IPS-18c (cell line): ENCODE results near the gene PLTP.
"Not testable (repeated sequence)": the region's sequence is repeated elsewhere in the genome, so short reads cannot be mapped to it uniquely, and the experiment has no call there.

Source experiments
- H3K4me3 ChIP-seq: 2 replicates; pipeline ENCODE4 v1.7.0; 2013; ENCODE audit warnings: low read depth, mild to moderate bottlenecking, low read length, moderate library complexity; ENCODE audit not compliant: insufficient read depth
- H3K9me3 ChIP-seq: one replicate; pipeline ENCODE4 v1.6.1; 2013; ENCODE audit warnings: mild to moderate bottlenecking, low read length, moderate library complexity; ENCODE audit not compliant: control insufficient read depth, insufficient read depth

PLTP gene, protein sequence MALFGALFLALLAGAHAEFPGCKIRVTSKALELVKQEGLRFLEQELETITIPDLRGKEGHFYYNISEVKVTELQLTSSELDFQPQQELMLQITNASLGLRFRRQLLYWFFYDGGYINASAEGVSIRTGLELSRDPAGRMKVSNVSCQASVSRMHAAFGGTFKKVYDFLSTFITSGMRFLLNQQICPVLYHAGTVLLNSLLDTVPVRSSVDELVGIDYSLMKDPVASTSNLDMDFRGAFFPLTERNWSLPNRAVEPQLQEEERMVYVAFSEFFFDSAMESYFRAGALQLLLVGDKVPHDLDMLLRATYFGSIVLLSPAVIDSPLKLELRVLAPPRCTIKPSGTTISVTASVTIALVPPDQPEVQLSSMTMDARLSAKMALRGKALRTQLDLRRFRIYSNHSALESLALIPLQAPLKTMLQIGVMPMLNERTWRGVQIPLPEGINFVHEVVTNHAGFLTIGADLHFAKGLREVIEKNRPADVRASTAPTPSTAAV

DNA sequence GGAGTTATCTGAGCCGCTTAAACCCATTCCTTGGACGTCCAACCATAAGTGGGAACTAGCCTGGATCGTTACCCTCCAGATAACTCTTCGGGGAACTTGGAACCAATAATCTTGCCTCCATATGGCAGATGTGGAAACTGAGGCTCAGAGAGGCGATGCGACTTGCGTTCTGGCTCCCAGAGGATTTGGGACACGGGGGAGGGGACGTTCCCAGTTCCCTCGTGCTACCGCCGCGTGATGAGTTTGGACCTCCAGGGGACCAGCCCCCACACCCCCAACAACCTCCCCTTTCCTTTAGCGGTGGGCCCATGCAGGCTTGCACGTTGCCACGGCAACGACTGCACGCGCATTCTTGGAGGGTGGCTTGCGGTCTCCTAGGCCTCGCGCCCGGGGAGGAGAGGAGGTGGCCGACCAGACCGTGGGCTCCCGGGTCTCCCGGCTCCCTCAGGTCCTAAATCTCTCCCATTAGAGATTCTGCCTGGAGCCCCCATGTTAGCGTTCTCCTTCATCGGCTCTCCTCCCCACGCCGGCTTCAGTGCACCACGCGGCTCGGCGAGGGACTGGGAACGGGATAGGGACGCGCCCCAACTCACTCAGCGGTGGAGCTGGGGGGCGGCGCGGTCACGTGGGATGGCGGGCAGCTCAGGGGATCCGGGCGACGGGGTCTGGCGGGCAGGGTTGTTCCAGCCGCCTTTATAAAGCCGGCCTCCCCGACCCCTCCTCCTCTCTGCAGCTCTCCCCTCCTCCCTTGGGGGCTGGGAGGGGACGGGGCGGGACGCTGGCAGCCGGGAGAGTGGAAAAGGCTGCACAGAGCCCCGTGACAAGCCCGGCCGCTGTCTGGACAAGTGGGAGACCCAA is at the start of gene PLTP:
Gene PLTP (minus strand): TSS at position 670 of the 858 bp plus-strand sequence. CDS start 703 bp downstream, outside the sequence.
- Histone ChIP-seq H3K9me3 (no peaks in the 10 kb centered on the region), H3K4me3 (peak within 1 kb of the TSS; percentile 65)

GRCh38 chr20:45959956-45960630 is 48.1 kb upstream of the PLTP start:
- H3K4me3 ChIP-seq = no peak overlapping the region
- H3K9me3 ChIP-seq = no peaks in the 10 kb centered on the region

GRCh38 chr20:45959126-45959525 is 47.2 kb upstream of the PLTP start:
- no peak overlapping the region for H3K4me3 ChIP-seq
- H3K9me3 ChIP-seq = no peaks in the 10 kb centered on the region

DNA sequence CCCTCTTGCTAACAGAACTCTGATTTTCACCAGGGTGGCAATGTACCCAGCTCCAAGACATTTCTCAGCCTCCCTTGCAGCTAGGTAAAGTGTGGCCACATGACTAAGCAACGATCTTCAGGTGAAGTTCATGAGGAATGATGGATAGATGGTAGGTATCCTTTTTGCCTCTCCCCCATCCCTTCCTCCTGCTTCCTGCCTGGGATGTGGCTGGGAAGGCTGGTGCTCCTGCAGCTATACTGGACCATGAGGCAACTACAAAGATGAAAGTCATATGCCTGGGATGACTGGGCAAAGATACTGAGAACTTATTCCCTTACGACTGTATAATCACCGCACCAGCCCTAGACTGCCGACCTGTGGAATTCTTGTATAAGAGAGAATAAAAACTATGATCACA is 46.6 kb upstream of the PLTP start:
- H3K9me3 ChIP-seq = no peaks in the 10 kb centered on the region

DNA sequence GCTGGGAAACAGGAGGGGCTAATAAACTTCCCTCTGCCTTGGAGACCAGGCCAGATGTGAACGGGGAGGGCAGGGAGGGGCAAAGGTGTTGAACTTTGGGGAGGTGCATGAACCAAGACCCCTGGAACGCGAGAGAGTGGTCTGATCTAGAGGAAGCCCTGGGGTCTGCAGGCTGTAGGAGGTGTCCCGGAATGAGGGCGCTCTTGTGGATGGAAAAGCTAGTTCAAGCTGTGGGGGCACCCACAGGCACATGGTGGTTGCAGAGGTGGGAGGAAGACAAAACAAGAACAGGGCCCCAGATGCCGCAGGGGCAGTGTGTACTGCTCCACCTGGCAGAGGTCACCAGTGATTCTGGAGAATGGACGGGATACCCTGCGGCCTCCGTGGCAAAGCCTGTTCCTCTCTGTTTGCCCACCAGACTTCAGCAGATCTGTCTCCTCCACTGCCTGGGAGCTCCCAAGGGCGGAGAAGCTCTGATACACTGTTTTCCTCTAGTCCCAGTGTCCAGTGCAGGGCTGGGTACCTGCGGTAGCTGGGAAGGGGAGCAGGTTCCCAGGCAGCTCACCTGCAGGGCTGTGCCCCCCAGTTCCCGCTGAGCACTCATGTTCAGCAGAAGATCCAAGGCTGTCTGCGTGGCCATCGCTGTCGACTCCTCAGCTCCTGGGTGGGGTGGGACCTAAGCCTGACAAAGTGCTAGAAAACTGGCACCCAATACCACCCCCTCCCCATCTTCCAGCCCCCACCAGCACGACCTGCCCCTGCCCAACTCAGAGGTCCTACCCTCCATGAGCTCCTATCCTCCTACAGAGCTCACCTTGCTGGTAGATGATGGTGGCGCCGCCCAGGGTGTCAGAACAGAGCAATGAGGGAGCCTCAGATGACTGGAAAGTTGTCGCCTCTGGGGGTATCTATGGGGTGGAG is 45.3 kb upstream of the PLTP start:
- H3K4me3 ChIP-seq = no peak overlapping the region; the same call in 1 of the 2 replicates
- H3K9me3 ChIP-seq = no peaks in the 10 kb centered on the region

More for the DNA sequence above, 46.6 kb upstream of the PLTP start:
- no peak overlapping the region for H3K4me3 ChIP-seq

- not testable (repeated sequence) for H3K9me3 ChIP-seq
Observed at GRCh38 chr20:45956326-45956725, 44.4 kb upstream of the PLTP start.

DNA sequence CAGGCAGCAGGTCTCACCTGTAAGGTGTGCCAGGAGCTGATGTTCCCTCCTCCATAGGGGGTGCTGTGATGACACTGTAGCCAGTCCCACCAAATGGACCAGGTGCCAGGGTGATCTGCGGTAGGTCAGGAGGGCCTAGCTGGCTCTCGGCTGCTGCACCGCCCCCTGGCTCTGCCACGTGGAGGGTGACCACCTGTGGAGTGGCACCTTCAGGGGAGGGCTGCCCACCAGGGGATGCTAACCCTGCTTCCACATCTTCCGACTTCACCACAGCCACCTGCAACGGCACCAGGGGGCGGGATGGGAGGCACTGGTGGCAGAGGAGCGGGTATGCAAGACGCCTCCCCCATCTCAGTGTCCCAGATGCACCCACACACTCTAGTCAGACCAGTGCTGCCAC is 41.7 kb upstream of the PLTP start:
- H3K9me3 ChIP-seq = no peaks in the 10 kb centered on the region
- no peak overlapping the region for H3K4me3 ChIP-seq

More at GRCh38 chr20:45956326-45956725, 44.4 kb upstream of the PLTP start:
- not testable (repeated sequence) for H3K4me3 ChIP-seq

DNA sequence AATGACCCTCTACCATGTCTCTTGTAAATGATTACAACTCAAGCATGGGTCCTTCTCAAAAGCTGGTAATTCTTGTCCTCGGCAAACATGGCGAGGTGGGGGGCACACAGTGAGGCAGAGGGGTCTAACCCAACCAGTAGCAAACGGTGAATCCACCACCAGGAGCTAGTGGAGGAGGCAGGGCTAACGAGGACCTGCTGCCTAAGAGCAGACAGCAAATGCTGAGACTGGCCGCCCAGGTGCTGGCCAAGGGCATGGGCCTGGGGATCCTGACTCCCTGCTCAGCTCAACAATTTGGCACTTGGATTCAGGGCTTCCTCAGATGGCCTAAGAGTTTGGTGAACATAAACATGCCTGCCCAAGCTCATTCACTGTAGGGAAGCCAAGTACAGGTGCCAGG is 40.9 kb upstream of the PLTP start:
- Histone ChIP-seq H3K9me3 (no peaks in the 10 kb centered on the region), H3K4me3 (no peak overlapping the region)

DNA sequence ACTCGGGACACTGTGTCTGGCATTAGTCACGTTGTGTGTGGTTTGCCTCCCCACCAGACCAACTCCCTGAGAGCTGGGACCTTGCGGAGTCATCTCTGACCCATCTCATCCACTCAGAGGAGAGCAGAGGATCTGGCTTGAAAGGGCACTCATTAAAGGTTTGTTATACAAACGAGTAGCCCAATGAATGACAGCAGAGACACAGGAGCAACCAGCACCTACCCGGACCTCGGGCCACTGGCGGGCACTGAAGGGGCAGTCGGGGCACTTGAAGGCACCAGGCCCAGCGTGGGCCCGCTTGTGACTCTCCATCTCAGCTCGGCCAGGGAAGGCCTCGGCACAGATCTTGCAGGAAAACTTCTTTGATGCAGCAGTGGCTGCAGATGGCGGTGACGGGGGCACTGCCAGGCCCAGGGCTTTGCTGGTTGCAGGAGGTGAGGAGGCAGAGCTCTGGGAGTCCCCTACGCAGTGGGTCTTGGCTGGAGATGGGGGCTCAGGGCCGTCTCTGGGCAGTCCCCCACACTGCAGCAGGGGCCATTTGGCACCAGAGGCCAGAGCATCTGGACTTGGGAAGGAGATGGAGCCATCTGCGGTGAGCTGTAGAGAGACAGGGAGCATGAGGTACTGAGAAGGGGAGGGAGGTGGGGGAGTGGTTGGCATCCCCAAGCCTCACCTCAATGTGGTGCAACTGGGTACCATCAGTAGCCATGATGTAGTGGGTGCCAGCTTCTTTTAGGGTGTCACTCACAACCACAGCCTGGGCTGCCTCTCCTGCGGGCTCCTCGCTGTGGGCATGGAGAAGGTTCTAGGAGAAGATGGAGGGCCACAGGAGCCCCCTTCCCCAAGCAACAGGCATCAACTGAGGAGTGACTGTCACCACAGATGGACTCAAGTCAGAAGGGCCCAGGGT is 40.2 kb upstream of the PLTP start:
- Histone ChIP-seq H3K9me3 (no peaks in the 10 kb centered on the region), H3K4me3 (no peak overlapping the region)

GRCh38 chr20:45950330-45950646 is 38.3 kb upstream of the PLTP start:
- Histone ChIP-seq H3K4me3 (no peak overlapping the region), H3K9me3 (no peaks in the 10 kb centered on the region)

DNA sequence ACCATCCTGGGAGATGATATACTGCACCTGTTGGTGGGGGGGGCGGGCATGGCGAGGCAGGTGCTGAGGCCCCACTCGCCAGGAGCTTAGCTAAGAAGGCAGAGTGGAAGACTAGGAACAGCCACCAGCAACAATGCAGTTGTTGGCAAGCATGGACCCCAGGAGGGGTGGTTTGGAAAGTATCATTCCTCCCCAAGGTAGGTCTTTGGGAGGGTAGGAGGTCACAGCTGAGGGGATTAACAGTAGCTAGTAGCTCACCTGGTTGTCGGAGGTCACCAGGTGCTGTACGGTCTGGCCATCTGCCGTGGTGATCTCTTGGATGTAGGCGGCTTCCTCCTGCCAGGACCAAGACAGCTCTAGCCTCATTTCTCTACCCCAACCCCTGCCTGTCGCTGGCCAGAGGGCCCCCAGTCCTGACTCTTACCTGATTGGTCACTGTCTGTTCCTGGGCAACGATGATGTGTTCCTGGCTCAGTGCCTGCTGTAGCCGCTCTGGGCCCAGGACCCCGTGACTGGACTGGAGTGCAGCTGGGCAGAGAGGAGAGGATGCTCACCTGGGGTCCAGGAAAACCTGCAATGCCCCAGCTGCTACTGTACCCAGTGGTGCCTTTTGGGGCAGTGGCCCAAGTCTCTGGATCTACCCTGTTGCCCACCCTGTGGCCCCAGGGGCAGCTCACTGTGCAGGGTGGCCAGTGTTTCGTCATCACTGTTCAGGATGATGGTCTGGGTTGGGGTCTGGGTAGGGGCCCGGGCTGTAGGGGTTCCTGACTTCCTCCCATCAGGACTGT is 37.8 kb upstream of the PLTP start:
- H3K4me3 ChIP-seq = no peak overlapping the region
- no peaks in the 10 kb centered on the region for H3K9me3 ChIP-seq

DNA sequence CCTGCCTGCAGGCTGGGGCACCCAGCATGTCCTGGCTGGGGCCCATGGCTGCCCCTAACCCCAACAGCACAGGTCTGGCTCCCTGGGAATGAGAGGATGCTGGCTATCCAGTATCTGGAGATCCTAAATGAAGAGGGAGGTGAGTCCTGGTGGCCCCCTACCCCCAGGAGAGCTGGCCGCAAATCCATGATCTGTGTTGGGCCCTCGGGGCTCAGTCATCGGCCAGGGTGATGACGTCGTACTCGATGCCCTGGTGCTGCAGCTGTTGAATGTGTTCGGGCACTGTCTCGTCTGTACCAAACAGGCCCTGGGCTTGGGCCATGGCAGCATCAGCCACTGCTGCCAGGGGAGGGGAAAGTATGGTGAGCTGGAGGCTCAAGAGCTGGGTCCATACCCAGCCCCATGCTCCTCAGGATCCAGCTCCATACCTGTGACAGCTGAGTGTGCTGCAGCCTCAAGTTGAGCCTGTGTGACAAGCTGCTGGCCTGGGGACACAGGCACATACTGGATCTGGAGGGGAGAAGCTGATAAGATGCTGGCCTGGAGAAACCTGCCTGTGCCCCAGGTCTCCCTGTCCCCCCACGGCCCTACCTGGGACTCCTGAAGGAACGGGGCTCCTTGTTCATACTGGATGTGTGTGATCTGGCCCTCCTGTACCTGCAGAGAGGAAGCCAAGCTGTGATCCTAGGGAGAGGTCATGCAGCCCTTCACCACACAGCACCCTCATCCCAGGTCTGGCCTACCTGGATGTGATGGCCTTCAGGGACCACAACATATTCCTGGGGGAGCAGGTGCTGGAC is 37.0 kb upstream of the PLTP start:
- Histone ChIP-seq H3K9me3 (no peaks in the 10 kb centered on the region), H3K4me3 (no peak overlapping the region)

GRCh38 chr20:45948261-45948733 is 36.3 kb upstream of the PLTP start:
- Histone ChIP-seq H3K9me3 (no peaks in the 10 kb centered on the region), H3K4me3 (no peak overlapping the region)

- Histone ChIP-seq H3K4me3 (no peak overlapping the region), H3K9me3 (no peaks in the 10 kb centered on the region)
Observed at GRCh38 chr20:45947110-45947866, 35.3 kb upstream of the PLTP start.
